ENCODE data around the gene TOMT. TPM values are rescaled to one million over a fixed set of nuclear protein-coding genes. Genes with fewer than 3 reads are reported as not detected.

Gene TOMT
- total RNA-seq (ENCODE audit: insufficient read depth, low replicate concordance): not detected

DNA sequence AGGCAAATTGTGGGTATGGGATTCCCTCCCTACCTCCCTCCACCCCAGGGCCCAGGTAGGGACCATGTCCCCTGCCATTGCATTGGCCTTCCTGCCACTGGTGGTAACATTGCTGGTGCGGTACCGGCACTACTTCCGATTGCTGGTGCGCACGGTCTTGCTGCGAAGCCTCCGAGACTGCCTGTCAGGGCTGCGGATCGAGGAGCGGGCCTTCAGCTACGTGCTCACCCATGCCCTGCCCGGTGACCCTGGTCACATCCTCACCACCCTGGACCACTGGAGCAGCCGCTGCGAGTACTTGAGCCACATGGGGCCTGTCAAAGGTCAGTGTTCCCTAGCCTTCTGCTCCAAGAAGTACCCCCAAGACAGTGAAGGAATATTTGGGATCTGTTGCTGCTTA, at the start of gene TOMT:
TOMT (plus strand) TSS at position 37 of the 400 bp plus-strand sequence; CDS start at position 65, 28 bp downstream.
- DNase-seq (ENCODE audit: low spot score): no peak

DNA sequence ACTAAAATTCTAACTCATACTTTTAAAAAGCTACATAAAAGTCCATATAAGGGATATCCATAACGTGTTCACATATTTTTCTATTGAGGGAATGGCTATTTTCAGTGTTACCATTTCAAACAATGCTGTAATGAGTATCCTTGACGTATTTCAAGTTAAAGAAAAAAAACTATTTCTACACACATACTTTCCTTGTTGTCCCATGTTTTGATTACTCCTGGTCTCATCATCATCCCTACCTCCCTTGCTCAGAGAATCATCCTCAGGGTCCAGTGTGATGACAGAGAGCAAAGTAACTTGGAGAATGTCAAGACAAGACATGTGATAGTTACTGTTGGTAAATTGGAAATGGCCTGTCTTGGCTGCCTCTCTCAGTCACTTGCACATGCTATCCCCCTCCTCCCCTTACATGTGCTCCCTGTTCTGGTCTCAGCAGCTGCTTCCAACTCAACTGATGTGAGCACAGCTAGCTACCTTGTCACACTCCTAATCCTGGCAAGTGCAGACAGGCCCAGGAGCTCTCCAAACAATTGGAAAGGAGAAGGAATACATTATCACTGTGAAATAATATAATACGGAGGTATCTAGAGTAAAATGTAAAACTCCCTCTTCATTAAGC, 47.2 kb upstream of the TOMT start:
- DNase-seq (ENCODE audit: low spot score): no peak

- DNase-seq (ENCODE audit: low spot score): no peak
Measured at GRCh38 chr11:72061739-72062396, 43.9 kb upstream of the TOMT start.

DNA sequence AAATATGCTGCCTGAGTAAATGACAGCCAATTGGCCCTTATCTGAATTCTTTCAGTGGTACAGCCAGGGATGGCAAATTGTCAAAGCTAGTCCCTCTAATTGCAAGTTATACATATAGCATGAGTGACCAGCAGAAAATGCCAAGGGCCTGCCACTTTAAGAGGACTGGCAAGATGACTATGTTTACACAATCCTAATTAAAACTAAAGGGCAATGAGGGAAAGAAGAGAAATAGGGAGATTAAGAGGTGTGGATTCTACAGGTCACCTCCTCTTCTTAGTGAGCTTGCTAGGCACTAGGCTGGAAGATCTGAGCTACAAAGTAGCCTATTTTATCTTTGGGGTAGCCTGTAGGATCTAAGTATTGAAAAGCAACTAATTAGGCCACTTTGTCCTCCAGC, 38.9 kb upstream of the TOMT start:
- DNase-seq (ENCODE audit: low spot score): no peak

- DNase-seq (ENCODE audit: low spot score): no peak
Measured at GRCh38 chr11:72067266-72067665, 38.5 kb upstream of the TOMT start.

- DNase-seq (ENCODE audit: low spot score): no peak
Measured at GRCh38 chr11:72067676-72068075, 38.0 kb upstream of the TOMT start.

DNA sequence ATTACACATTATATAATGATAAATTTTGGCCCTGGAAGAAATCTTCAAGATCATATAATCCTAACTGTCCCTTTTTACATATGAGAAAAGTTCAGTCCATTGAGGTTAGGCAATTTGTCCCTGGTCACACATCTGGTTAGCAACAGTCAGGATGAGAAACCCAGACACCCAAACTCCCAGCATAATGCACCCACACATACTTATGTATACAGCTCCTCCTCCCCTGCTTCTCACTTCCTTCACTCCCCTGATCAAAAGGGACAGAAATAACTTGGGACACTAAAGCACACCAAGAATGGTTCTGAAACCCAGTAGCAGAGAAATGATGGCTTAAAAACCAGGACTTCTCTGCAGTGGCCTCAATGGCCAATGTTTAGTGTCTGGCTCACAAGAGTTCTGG, 36.5 kb upstream of the TOMT start:
- no peak for DNase-seq (ENCODE audit: low spot score)

DNA sequence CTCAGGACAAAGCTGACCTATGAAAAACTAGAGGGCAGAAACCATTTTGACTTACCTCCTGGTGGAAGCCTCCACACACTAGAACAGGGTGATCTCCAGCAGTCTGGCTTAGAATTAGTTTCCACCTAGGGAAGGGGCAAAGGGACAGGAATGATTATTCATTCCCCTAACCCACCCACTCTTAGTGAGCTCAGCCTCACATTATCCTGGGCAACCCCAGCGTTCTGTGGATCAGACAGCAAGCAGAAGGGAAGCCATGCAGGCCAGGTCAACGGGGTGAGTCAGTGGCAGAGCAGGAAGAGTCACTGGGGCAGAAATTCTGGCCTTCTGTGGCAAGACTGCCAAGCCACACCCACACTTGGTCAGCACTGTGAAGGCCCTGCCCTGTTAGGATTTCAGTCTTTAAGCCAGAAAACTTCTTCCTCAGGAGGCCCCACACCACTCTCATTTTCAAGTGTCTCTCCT, 35.9 kb upstream of the TOMT start:
- DNase-seq (ENCODE audit: low spot score): peak; percentile 91

GRCh38 chr11:72070491-72070890, 35.2 kb upstream of the TOMT start:
- DNase-seq (ENCODE audit: low spot score): no peak

- peak; percentile 88 for DNase-seq (ENCODE audit: low spot score)
Measured at GRCh38 chr11:72072348-72072747, 33.4 kb upstream of the TOMT start.

GRCh38 chr11:72075109-72075508, 30.6 kb upstream of the TOMT start:
- no peak for DNase-seq (ENCODE audit: low spot score)

GRCh38 chr11:72075756-72076155, 30.0 kb upstream of the TOMT start:
- no peak for DNase-seq (ENCODE audit: low spot score)

DNA sequence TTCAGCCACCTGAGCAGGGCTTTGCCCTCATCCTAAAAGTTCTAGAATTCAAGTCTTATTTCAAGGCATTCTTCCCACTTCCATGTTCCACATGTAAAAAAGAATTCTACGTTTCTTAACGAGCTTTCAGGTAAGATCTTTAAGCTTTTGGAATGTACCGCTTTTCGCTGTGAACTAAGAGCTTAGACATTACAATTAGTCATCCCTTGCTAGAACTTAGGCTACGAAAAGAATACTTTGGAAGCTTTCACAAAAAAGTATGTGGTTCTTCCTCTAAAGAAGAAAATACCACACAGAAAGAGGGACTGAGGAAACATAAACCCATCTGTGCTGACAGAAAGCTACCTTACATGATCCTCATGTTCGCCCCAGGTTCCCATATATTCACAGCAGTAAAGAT, 27.2 kb upstream of the TOMT start:
- no peak for DNase-seq (ENCODE audit: low spot score)

DNA sequence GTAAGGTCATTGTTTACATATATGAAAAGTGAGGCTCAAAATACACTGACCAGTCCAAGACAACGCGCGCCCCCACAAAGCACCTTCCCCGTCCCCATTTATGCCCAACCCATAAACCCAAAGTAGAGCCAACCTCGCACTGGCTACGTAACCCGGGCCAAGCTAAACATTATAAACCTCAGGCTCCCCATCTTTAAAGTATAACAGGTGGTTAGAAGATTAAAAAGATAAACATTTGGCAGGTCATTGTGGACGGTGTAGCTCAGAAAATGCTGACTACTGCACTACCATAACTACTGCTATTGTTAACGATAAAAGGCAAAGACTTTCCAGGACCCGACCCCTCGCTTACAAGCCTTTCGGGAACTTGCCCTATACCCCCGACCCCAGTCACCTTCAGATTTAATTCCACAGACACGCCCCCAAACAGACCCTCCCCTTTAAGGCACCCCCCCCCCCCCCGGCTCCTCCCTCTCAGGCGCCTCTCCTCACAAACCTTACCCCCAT, 25.9 kb upstream of the TOMT start:
- no peak for DNase-seq (ENCODE audit: low spot score)

DNA sequence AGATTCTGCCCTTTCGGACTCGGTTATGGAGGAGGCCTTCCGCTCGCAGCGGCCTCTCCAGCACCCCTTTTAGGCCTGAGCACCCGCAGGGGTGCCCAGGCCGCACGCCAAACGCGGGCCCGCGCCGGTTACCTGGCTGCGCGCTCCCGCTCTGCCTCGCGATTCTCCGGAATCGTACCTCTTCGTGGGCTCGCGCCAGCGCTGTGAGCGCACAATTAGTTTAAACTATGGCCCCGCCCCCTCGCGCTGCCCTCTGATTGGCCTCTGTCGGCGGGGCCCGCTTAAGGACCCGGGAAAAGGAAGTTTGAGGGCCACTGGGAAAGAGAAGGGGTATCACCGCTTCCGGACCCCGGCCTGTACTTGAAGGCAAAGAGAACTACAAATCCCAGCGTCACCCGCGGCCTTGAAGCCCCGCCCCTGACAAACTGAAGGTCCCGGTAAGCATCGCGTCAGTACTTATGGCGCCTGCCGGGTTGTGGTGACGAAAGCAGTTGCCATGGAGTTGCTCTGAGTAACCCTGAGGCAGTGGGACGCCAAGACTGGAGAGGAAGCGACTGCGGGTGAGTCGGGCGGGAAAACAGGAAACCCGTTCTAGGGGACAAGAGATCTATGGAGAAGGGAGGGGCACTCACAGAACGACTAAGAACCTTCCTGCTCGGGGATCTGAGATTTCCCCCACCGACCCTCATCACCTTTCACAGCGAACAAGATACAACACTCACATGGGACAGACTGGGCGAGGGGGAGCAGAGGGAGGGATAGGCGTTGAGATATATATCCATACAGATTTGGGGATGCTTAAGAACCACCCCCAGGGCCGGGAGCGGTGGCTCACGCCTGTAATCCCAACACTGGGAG, 25.2 kb upstream of the TOMT start, which contains the start of the genes LRRC51 and NUMA1:
LRRC51 (plus strand) TSS at position 525 of the 858 bp plus-strand sequence. CDS start 8,234 bp downstream, outside the sequence.
NUMA1 (minus strand) TSS at position 217 of the 858 bp plus-strand sequence. CDS start 44,599 bp downstream, outside the sequence.
- peak; percentile 100 for DNase-seq (ENCODE audit: low spot score)

- no peak for DNase-seq (ENCODE audit: low spot score)
Measured at GRCh38 chr11:72081184-72081644, 24.5 kb upstream of the TOMT start.

DNA sequence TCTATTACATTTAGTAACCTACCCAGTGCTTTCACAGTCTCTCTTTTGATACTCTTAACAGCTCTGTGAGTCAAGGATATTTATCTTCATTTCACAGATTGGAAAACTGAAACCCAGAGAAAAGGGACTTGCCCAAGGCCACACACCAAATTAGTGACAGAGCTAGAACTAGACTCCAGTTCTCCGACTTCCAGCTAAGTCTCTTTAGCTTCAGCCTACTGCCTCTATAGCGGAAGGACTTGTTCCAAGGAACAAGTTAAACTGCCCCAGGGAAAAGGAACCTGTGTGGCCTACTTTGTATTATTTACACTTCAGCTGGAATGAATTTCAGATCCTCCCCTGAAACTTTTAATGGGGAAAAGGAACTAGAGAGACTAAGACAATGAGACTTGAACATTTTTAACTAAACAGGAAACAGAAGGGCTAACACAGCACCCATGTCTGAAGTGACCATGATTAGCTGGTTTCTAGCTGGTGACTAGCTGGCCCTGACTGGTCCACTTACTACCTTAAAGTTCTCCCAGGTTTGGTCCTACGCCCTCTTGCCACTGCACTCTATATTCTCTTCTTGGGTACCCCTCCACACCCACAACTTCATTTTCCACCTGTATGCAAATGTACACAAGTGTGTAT, 23.8 kb upstream of the TOMT start:
- DNase-seq (ENCODE audit: low spot score): no peak

DNA sequence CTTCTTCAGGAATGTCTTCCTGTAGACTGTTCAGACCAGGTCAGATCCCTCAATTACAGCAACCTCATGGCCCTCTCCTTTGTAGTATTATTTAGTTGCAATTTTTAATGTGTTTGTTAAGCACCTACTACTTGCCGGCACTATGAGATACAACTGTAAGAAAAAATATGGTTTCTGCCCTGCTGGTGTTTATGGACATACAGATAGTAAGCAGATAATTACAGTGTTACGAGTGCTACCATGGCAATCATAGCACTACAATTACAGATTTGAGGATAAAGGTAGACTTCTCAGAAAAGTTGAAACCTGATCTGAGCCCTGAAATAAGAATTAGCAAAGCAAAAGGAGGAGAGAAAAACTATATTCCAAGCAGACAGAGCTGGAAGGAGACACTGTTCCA, 22.3 kb upstream of the TOMT start:
- DNase-seq (ENCODE audit: low spot score): no peak

DNA sequence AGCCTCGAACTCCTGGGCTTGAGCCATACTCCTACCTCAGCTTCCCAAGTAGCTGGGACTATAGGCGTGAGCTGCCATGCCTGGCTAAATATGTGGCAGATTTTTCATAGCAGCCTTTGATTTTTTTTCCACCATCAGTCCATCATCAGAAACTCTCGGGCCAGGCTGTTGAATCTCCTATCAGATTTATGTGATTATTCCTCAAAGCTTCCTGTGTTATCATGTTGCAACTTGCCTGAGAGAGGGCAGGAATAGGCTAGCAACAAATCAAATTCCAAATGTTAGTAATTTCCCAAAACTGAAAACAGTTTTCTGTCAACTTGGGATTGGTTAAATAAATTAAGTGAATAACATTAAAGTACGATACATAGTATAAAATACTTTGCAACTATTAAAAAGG, 21.6 kb upstream of the TOMT start:
- no peak for DNase-seq (ENCODE audit: low spot score)

- no peak for DNase-seq (ENCODE audit: low spot score)
Measured at GRCh38 chr11:72084965-72085364, 20.8 kb upstream of the TOMT start.

GRCh38 chr11:72085621-72086351, 19.9 kb upstream of the TOMT start:
- no peak for DNase-seq (ENCODE audit: low spot score)

Data from umbilical cord (tissue), 2 donors.